Ascending aorta (tissue), 2 donors: Measurements from ENCODE around the gene ABI1. TPM values are rescaled to one million over a fixed set of nuclear protein-coding genes. Genes with fewer than 3 reads are reported as not detected.

ENCODE experiments used
- DNase-seq, 2 donors: peaks; one replicate each; pipeline ENCODE4 v3.0.0-alpha.2; 2019; ENCODE audit warnings: low spot score in 2 of 2
- H3K27ac ChIP-seq, 2 donors: fragments of 200-600 bp; sonication (generic); one replicate each; pipeline ENCODE4 v1.5.1; 2016 to 2017; ENCODE audit warnings: mild to moderate bottlenecking in 1 of 2
- H3K27me3 ChIP-seq: fragments of 200-600 bp; sonication (generic); one replicate; pipeline ENCODE4 v1.5.1; 2017
- H3K36me3 ChIP-seq, 2 donors: fragments of 200-600 bp; sonication (generic); one replicate each; pipeline ENCODE4 v1.5.1; 2016
- H3K4me1 ChIP-seq, 2 donors: fragments of 200-600 bp; sonication (generic); one replicate each; pipeline ENCODE4 v1.5.1; 2016 to 2017; ENCODE audit warnings: mild to moderate bottlenecking in 1 of 2
- H3K4me3 ChIP-seq, 2 donors: fragments of 200-600 bp; sonication (generic); one replicate each; pipeline ENCODE4 v1.5.1; 2016 to 2017; ENCODE audit warnings: mild to moderate bottlenecking in 1 of 2
- H3K9me3 ChIP-seq, 2 donors: fragments of 200-600 bp; sonication (generic); one replicate each; pipeline ENCODE4 v1.5.1; 2016
- CTCF ChIP-seq, 3 experiments: fragments of 200-600 bp in 2 of 3; fragments of 450-650 bp in 1 of 3; sonication (generic) in 2 of 3; IDR thresholded peaks; one replicate each; pipeline ENCODE4 v1.5.1; 2016 to 2019; ENCODE audit warnings: antibody characterized with exemption in 3 of 3, mild to moderate bottlenecking in 1 of 3, moderate library complexity in 1 of 3
- intact Hi-C: fragments of 100-400 bp; cut with DNase I; formaldehyde crosslinking; loops from one replicate; pipeline ENCODE4 v1.15.1; 2023
- total RNA-seq: library from RNA; depleted of rRNA; stranded (reverse); fragments of >200 nt; gene quantifications from one replicate; pipeline ENCODE4 v1.1.0, GENCODE V29; 2016

ABI1 gene
- total RNA-seq, 1 donor from 2014 or later: 5.7 TPM

GRCh38 chr10:26780793-26781601 is 79.8 kb downstream of the ABI1 start:
- peaks cover 0 to 5% of the 10 kb centered on the region in 2 donors for H3K9me3 ChIP-seq
- intact Hi-C loops: no loop called here
- no peaks in the 10 kb centered on the region for H3K36me3 ChIP-seq
- H3K4me1 ChIP-seq: peaks cover 6 to 10% of the 10 kb centered on the region in 2 donors
- peak overlapping the region in 1 of 2 donors; percentile 31 for H3K27ac ChIP-seq
- DNase-seq: no peak
- no peak overlapping the region for H3K4me3 ChIP-seq
- H3K27me3 ChIP-seq: no peaks in the 10 kb centered on the region
- no peak for TF ChIP-seq CTCF (IDR thresholded peaks at IDR 0.05)

- no peak for TF ChIP-seq CTCF (IDR thresholded peaks at IDR 0.05)
- peaks cover 6 to 10% of the 10 kb centered on the region in 2 donors for H3K4me1 ChIP-seq
- DNase-seq: no peak
- H3K27ac ChIP-seq: no peak overlapping the region
- intact Hi-C loops: no loop called here
- no peaks in the 10 kb centered on the region for H3K36me3 ChIP-seq
- H3K4me3 ChIP-seq: no peak overlapping the region
- H3K27me3 ChIP-seq: no peaks in the 10 kb centered on the region
- peaks cover 0 to 5% of the 10 kb centered on the region in 2 donors for H3K9me3 ChIP-seq
Observed at GRCh38 chr10:26780106-26780792, 80.5 kb downstream of the ABI1 start.

DNA sequence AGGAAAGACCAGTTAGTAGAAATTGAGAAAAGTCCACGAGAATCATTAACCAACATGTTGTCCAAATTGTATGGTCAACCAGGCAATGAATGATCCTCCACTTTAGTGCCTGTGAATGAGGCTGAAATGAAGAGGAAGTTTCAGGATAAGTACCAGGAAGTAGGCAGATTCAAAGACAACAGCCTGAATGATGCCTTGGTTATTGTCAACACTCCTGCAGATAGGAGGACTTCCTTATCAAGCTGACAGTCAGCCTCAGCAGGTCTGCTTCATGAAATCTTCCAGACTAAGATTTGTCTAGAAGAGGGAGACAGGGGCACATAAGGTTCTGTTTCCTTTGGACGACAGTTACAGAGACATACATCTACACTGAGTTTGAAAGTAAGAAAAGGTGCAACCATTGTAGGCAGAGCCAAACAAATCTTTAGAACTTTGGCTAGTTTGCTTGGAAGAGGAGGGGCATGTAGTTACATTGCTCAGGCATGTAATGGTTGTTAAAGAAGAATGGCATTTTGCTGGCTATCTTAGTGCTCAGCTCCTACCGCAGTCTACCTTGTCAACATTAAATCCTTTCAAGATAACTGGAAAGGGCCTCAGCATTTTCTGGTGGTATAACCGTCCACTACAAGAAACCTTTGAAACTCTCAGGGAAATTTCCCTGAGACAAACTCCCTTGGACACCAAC is 81.4 kb downstream of the ABI1 start:
- Histone ChIP-seq H3K4me1 (peaks cover 6 to 10% of the 10 kb centered on the region in 2 donors), H3K27me3 (no peaks in the 10 kb centered on the region), H3K4me3 (no peak overlapping the region), H3K36me3 (no peaks in the 10 kb centered on the region), H3K9me3 (peaks cover 0 to 5% of the 10 kb centered on the region in 2 donors), H3K27ac (no peak overlapping the region)
- DNase-seq: no peak
- intact Hi-C loops: no loop called here
- TF ChIP-seq CTCF (IDR thresholded peaks at IDR 0.05): no peak

DNA sequence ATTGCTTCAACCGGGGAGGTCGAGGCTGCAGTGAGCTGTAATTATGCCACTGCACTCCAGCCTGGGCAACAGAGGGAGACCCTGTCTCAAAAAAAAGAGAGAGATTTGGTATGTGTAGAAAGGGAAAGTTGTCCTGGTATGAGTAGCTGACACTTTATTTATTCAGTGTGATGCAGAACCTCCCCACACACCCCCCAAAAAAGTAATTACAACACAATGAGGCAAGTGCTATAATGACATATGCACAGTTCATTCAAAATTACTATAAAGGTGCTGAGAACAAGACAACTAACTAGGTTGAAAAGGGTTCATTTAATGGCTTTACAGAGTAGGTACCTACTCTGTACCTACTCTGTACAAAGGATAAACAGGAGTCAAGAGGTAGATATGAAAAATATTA is 83.1 kb downstream of the ABI1 start:
- DNase-seq: no peak
- TF ChIP-seq CTCF (IDR thresholded peaks at IDR 0.05): no peak
- H3K27ac ChIP-seq: no peak overlapping the region
- H3K4me3 ChIP-seq: no peak overlapping the region
- H3K27me3 ChIP-seq: no peaks in the 10 kb centered on the region
- peaks cover 6 to 10% of the 10 kb centered on the region in 2 donors for H3K4me1 ChIP-seq
- no peaks in the 10 kb centered on the region for H3K36me3 ChIP-seq
- H3K9me3 ChIP-seq: peaks cover 0 to 5% of the 10 kb centered on the region in 2 donors
- intact Hi-C loops: no loop called here

DNA sequence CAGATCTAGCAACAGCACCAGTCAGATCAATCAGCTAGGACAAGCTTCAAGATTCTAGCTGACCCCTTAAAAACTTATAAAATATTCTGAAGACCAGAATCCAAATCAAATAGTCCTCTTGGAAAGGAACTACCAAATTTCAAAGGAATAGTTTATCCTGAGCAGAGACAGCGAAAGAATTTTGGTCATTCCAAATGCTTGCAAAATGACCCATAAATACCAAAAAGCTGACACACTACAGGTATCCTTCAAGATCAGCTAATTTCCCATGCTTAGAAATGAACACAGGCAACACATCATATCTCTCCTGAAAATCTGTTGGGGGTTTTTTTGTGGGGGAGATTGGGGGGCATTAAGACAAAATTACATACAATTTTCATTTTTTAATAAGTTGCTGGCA is 84.5 kb downstream of the ABI1 start:
- Histone ChIP-seq H3K36me3 (no peaks in the 10 kb centered on the region), H3K4me3 (no peak overlapping the region), H3K4me1 (peaks cover under 1 to 4% of the 10 kb centered on the region in 2 donors), H3K27me3 (no peaks in the 10 kb centered on the region), H3K27ac (no peak overlapping the region), H3K9me3 (peaks cover 0 to 5% of the 10 kb centered on the region in 2 donors)
- no peak for DNase-seq
- intact Hi-C loops: no loop called here
- TF ChIP-seq CTCF (IDR thresholded peaks at IDR 0.05): no peak
